Measurements from ENCODE around the gene ETAA1. TPM values are rescaled to one million over a fixed set of nuclear protein-coding genes. Genes with fewer than 3 reads are reported as not detected.

Gene ETAA1
- total and polyA plus RNA-seq, 2 of the 8 experiments (the other 6 are each of a cell fraction or from before 2014, with no cell fraction given): 5.9 to 27.1 TPM

- Histone ChIP-seq H3K27ac (ENCODE audit: low read depth, low read length) (no peak overlapping the region), H3K56ac (replicated peaks; ENCODE audit: insufficient read length, low read depth, low read length) (no peak overlapping the region), H2AK5ac (ENCODE audit: low read depth, low read length) (no peak overlapping the region), H4K5ac (ENCODE audit: insufficient read length, low read depth, low read length) (no peak overlapping the region), H3K23ac (ENCODE audit: insufficient read length) (no peak overlapping the region), H4K8ac (ENCODE audit: extremely low read depth, insufficient read depth, low read length) (no peak overlapping the region), H3K27me3 (replicated peaks in 1 of 4; ENCODE audit: control insufficient read depth in 3 of 4, extremely low read depth in 1 of 4, insufficient read depth in 3 of 4, low read length in 3 of 4) (no peaks in the 10 kb centered on the region), H3K9ac (replicated peaks in 1 of 4; ENCODE audit: extremely low read depth in 1 of 4, low read depth in 3 of 4, low read length in 3 of 4) (no peak overlapping the region), H3K9me3 (ENCODE audit: insufficient read depth in 2 of 2, low read depth in 1 of 2, low read length in 1 of 2) (no peaks in the 10 kb centered on the region), H2BK120ac (replicated peaks; ENCODE audit: low read depth, low read length) (no peak overlapping the region), H4K91ac (replicated peaks; ENCODE audit: insufficient read length, low read length) (no peak overlapping the region), H3K23me2 (ENCODE audit: low read depth, low read length) (no peaks in the 10 kb centered on the region), H4K20me1 (replicated peaks in 1 of 2; ENCODE audit: control insufficient read depth in 1 of 2, insufficient read depth in 2 of 2, low read length in 2 of 2) (no peaks in the 10 kb centered on the region), H2AFZ (ENCODE audit: low read length) (no peak overlapping the region), H3K79me1 (ENCODE audit: low read depth, low read length) (no peaks in the 10 kb centered on the region), H3K4me3 (ENCODE audit: extremely low read depth in 1 of 4, insufficient read depth in 2 of 4, low read depth in 3 of 4, low read length in 4 of 4) (no peak overlapping the region), H3K18ac (ENCODE audit: extremely low read depth, low read length) (no peak overlapping the region), H3K79me2 (ENCODE audit: control insufficient read depth in 1 of 2, insufficient read depth in 2 of 2, low read length in 2 of 2) (no peaks in the 10 kb centered on the region), H3K4me2 (ENCODE audit: insufficient read depth in 1 of 2, low read depth in 2 of 2, low read length in 2 of 2) (no peak overlapping the region), H2BK20ac (ENCODE audit: low read length) (no peak overlapping the region), H3K36me3 (ENCODE audit: control insufficient read depth in 2 of 4, insufficient read depth in 4 of 4, low read length in 3 of 4) (no peaks in the 10 kb centered on the region), H3K4ac (replicated peaks; ENCODE audit: insufficient read length, low read depth, low read length) (no peak overlapping the region), H3K14ac (ENCODE audit: insufficient read length) (no peak overlapping the region), H3K4me1 (replicated peaks in 1 of 4; ENCODE audit: control insufficient read depth in 3 of 4, insufficient read depth in 4 of 4, low read length in 3 of 4) (no peaks in the 10 kb centered on the region), H2BK15ac (ENCODE audit: low read length) (no peak overlapping the region), H2BK5ac (ENCODE audit: low read depth, low read length) (no peak overlapping the region), H2BK12ac (ENCODE audit: low read depth, low read length) (no peak overlapping the region)
- TF ChIP-seq EP300 (IDR thresholded peaks at IDR 0.05; ENCODE audit: borderline replicate concordance in 1 of 2, low read depth in 2 of 2, low read length in 2 of 2) (no peak), USF2 (IDR thresholded peaks at IDR 0.05; ENCODE audit: low read length) (no peak), RBBP5 (IDR thresholded peaks at IDR 0.05; ENCODE audit: borderline replicate concordance, low read depth, low read length) (no peak), GTF2F1 (IDR thresholded peaks at IDR 0.05; ENCODE audit: borderline replicate concordance, low read depth, low read length) (no peak)
- FAIRE-seq: no peak
- 81% methylated on average over 2 of the region's 2 CpGs; no CpG with 5 or more reads in 1 of the 2 experiments for WGBS, 2 experiments (ENCODE audit: extremely low coverage in 1 of 2, insufficient coverage in 1 of 2, insufficient read length in 1 of 2, insufficient replicate concordance in 2 of 2, low coverage in 1 of 2, low lambda C conversion rate in 2 of 2, missing lambda C conversion rate in 1 of 2)
- CTCF ChIA-PET (ENCODE audit: partially characterized antibody): interaction anchor here (0.6 to 1.2 kb wide), 4 partner anchors 12 to 535 kb away, joined by 3 to 4 read pairs (median 3); no protein-coding TSS in a partner anchor
- POLR2A ChIA-PET (ENCODE audit: partially characterized antibody): no interaction called here
- DNase-seq (ENCODE audit: low read depth in 1 of 2, low spot score in 2 of 2): no peak
These were observed 59.3 kb downstream of the ETAA1 start for GRCh38 chr2:67456428-67456827.

Data from H1 (cell line).